ENCODE data around the gene NUP54. TPM values are rescaled to one million over a fixed set of nuclear protein-coding genes. Genes with fewer than 3 reads are reported as not detected.

NUP54 gene
- total and polyA plus RNA-seq, 9 of the 15 experiments (the other 6 are each of a cell fraction or from before 2014, with no cell fraction given), result 29.6 to 115 (median 67.7) TPM

GRCh38 chr4:76188557-76188956 lies 40.4 kb upstream of the NUP54 start:
- CTCF ChIA-PET (ENCODE audit: low intra/inter-chr PET ratio), result no interaction called here
- POLR2A ChIA-PET, result interaction anchor here (0.6 kb wide), 1 partner anchor 15 kb away, joined by 3 read pairs; no protein-coding TSS in a partner anchor

More at GRCh38 chr4:76188557-76188956, 40.4 kb upstream of the NUP54 start:
- Histone ChIP-seq H3K4me2 (ENCODE audit: insufficient read depth, low read length) (no peak overlapping the region), H3K9ac (ENCODE audit: insufficient read depth in 1 of 2, low read depth in 2 of 2, low read length in 2 of 2) (no peak overlapping the region), H3K9me1 (ENCODE audit: control insufficient read depth, insufficient read depth, low read length) (no peaks in the 10 kb centered on the region), H3K36me3 (ENCODE audit: control insufficient read depth, insufficient read depth, low read length) (no peaks in the 10 kb centered on the region; the same call in 2 of the 3 replicates), H3K4me3 (no peak overlapping the region), H3K27ac (ENCODE audit: extremely low read depth, low read depth, low read length) (no peak overlapping the region), H3K79me2 (ENCODE audit: control insufficient read depth, insufficient read depth, low read length) (no peaks in the 10 kb centered on the region), H3K9me3 (replicated peaks; ENCODE audit: control insufficient read depth, insufficient read depth, low read depth, low read length) (no peaks in the 10 kb centered on the region; the same call in 1 of the 2 replicates), H4K20me1 (replicated peaks; ENCODE audit: control insufficient read depth, insufficient read depth, low read length) (no peaks in the 10 kb centered on the region), H2AFZ (ENCODE audit: low read depth, low read length) (no peak overlapping the region), H3K4me1 (replicated peaks in 1 of 2; ENCODE audit: control insufficient read depth in 2 of 2, insufficient read depth in 2 of 2, low read length in 2 of 2) (no peaks in the 10 kb centered on the region), H3K27me3 (ENCODE audit: control insufficient read depth in 2 of 2, insufficient read depth in 2 of 2, low read length in 2 of 2) (no peaks in the 10 kb centered on the region; a peak in 1 of 5 replicates)
- FAIRE-seq (no peak), DNase-seq (ENCODE audit: extremely low read depth in 1 of 4, low spot score in 3 of 4) (no peak), ATAC-seq (no peak)
- in situ Hi-C loops (cut with MboI) (no loop called here), intact Hi-C loops (cut with micrococcal nuclease) (no loop called here)
- no TSS peak for BruUV-seq (replicated peaks)
- WGBS (ENCODE audit: insufficient coverage, low coverage, missing lambda C conversion rate), result 69% methylated on average over 3 of the region's 3 CpGs
- TF ChIP-seq REST (IDR thresholded peaks at IDR 0.05; ENCODE audit: borderline replicate concordance) (peak; percentile 31; the same call in 1 of the 2 replicates), REST (CRISPR knock-in tag; IDR thresholded peaks at IDR 0.05; ENCODE audit: low read depth) (no peak), ILK (tag; IDR thresholded peaks at IDR 0.05; ENCODE audit: borderline replicate concordance, low read depth) (no peak)

All from K562 (cell line).